RWPE2 (cell line): ENCODE measurements around the gene F7.

Source experiments
- ATAC-seq: fragments of 200-7000 bp; cut with Tn5 transposase; 3 replicates; pipeline ENCODE4 v1.9.1; 2021; ENCODE audit warnings: low read depth
- DNase-seq: peaks from one replicate; pipeline ENCODE4 v3.0.0-alpha.2; 2020; ENCODE audit warnings: low spot score
- H3K27ac ChIP-seq: fragments of 450-650 bp; 2 replicates; pipeline ENCODE4 v1.5.1; 2017; ENCODE audit warnings: mild to moderate bottlenecking; ENCODE audit not compliant: poor library complexity, severe bottlenecking
- H3K27me3 ChIP-seq: fragments of 250-450 bp; sonication (Bioruptor Pico); 2 replicates; pipeline ENCODE4 v1.5.1; 2021; ENCODE audit warnings: mild to moderate bottlenecking, moderate library complexity; ENCODE audit not compliant: insufficient read depth, poor library complexity, severe bottlenecking
- H3K36me3 ChIP-seq: fragments of 250-450 bp; sonication (Bioruptor Pico); 2 replicates; pipeline ENCODE4 v1.5.1; 2020; ENCODE audit warnings: low read depth, mild to moderate bottlenecking, moderate library complexity
- H3K4me1 ChIP-seq: fragments of 250-450 bp; sonication (Bioruptor Pico); 2 replicates; pipeline ENCODE4 v1.5.1; 2021; ENCODE audit warnings: mild to moderate bottlenecking, moderate library complexity; ENCODE audit not compliant: insufficient read depth, poor library complexity, severe bottlenecking
- H3K4me3 ChIP-seq: fragments of 250-450 bp; sonication (Bioruptor Pico); 2 replicates; pipeline ENCODE4 v1.5.1; 2021; ENCODE audit warnings: mild to moderate bottlenecking, moderate library complexity; ENCODE audit not compliant: severe bottlenecking
- H3K9me3 ChIP-seq: fragments of 250-450 bp; sonication (Bioruptor Pico); 2 replicates; pipeline ENCODE4 v1.5.1; 2021; ENCODE audit warnings: mild to moderate bottlenecking, moderate library complexity; ENCODE audit not compliant: severe bottlenecking
- TF ChIP-seq, protein P1 (sequence below): fragments of 450-650 bp; IDR thresholded peaks from one replicate; pipeline ENCODE4 v1.5.1; 2017; ENCODE audit warnings: mild to moderate bottlenecking, moderate library complexity; ENCODE audit not compliant: poor library complexity, severe bottlenecking

Gene F7

DNA sequence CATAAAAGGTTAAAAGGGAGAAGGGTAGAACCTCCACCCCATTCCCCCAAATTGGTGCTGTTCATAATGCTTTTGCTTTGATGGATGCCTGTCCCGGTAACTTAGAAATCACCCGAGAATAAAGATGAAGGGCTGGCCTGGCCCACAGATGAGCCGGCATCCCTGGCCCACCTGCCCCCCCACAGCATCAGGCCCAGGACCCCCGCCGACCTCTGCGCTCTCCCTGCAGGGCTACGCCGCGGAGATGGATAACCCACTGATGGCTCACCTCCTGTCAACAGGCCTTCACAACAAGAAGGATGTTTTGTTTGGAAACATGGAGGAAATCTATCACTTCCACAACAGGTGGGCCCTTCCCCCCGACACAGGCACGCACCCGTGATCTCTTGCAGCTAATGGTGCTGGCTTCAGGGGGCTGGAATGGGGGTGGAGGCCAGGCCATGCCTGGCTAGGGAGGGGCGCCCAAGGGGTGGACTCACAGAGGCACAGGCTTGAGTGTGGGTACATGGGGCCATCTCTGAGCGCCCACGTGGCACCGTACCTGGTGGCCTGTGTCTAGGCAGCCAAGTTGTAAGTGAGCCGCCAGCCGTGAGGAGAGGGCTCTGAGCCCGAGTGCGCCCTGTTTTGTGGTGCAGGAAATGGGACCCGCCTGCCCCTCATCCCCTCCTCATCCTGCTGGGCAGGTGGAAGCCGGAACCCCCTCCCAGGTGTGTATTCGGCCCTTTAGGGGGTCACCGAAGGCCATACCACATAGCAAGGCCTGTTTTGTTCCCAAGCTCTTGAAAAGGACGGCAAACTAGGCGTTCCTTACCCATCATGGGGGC lies 23.2 kb upstream of the F7 start:
- no peaks in the 10 kb centered on the region for H3K27me3 ChIP-seq

DNA sequence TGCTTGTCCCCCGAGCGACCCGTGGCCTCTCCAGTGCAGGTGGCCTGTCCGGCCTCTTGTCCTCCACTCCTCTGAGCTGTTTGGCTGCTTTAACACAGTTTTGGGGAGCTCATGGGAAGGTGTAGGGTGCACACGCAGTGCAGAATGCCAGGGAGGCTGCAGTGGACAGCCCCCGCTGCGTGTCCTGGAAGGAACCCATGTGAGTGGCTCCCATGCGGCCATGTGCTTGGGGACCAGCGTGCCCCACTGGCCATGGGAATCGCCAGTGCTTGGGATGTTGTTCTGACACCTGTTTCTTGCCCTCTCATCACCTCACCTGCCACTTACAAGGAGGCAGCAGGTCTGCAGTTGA lies 22.6 kb upstream of the F7 start:
- H3K36me3 ChIP-seq: no peaks in the 10 kb centered on the region
- H3K9me3 ChIP-seq: no peaks in the 10 kb centered on the region
- TF ChIP-seq, protein P1, sequence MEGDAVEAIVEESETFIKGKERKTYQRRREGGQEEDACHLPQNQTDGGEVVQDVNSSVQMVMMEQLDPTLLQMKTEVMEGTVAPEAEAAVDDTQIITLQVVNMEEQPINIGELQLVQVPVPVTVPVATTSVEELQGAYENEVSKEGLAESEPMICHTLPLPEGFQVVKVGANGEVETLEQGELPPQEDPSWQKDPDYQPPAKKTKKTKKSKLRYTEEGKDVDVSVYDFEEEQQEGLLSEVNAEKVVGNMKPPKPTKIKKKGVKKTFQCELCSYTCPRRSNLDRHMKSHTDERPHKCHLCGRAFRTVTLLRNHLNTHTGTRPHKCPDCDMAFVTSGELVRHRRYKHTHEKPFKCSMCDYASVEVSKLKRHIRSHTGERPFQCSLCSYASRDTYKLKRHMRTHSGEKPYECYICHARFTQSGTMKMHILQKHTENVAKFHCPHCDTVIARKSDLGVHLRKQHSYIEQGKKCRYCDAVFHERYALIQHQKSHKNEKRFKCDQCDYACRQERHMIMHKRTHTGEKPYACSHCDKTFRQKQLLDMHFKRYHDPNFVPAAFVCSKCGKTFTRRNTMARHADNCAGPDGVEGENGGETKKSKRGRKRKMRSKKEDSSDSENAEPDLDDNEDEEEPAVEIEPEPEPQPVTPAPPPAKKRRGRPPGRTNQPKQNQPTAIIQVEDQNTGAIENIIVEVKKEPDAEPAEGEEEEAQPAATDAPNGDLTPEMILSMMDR: no peak
- H3K4me1 ChIP-seq: no peaks in the 10 kb centered on the region
- ATAC-seq (no peak), DNase-seq (no peak)
- no peak overlapping the region for H3K27ac ChIP-seq
- H3K27me3 ChIP-seq: no peaks in the 10 kb centered on the region
- H3K4me3 ChIP-seq: no peak overlapping the region

More for the DNA sequence above, 23.2 kb upstream of the F7 start:
- ATAC-seq: no peak
- no peaks in the 10 kb centered on the region for H3K4me1 ChIP-seq
- TF ChIP-seq, protein P1: no peak
- no peak overlapping the region for H3K4me3 ChIP-seq
- H3K36me3 ChIP-seq: no peaks in the 10 kb centered on the region
- H3K27ac ChIP-seq: no peak overlapping the region
- no peaks in the 10 kb centered on the region for H3K9me3 ChIP-seq
- no peak for DNase-seq

DNA sequence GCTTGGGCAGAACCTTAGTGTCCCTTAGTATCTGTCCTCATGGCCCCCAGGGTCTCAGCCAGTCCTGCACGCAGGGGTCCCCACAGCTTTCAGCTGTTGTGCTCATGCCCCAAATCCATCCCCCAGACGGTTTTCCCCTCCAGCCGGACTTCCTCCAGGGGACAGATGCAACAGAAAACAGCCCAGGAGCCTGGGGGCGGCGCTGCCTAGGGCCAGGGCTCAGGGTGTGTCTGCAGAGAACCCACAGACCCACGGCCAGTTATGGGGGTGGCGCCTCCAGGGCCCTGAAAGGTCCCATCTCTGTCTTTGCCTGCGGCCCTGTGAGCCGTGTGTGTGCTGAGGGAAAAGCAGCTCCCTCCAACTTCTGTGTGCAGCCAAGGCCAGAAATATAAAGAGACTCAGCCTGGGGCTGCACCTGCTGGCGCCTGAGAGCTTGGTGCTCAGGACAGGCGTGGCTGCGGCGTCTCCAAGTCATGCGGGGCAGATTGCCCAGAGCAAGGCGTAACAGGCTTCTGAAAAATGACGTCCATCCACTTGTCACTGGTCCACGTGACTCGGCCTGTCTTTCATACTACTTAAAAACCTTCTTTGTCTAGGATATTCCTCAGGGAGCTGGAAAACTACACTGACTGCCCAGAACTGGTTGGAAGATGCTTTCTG lies 22.1 kb upstream of the F7 start:
- ATAC-seq (peak; percentile 51; the same call in 2 of the 3 replicates), DNase-seq (peak; percentile 33)
- TF ChIP-seq, protein P1: no peak
- H3K27ac ChIP-seq: no peak overlapping the region
- no peaks in the 10 kb centered on the region for H3K9me3 ChIP-seq
- no peaks in the 10 kb centered on the region for H3K36me3 ChIP-seq
- H3K27me3 ChIP-seq: no peaks in the 10 kb centered on the region
- no peak overlapping the region for H3K4me3 ChIP-seq
- no peaks in the 10 kb centered on the region for H3K4me1 ChIP-seq

DNA sequence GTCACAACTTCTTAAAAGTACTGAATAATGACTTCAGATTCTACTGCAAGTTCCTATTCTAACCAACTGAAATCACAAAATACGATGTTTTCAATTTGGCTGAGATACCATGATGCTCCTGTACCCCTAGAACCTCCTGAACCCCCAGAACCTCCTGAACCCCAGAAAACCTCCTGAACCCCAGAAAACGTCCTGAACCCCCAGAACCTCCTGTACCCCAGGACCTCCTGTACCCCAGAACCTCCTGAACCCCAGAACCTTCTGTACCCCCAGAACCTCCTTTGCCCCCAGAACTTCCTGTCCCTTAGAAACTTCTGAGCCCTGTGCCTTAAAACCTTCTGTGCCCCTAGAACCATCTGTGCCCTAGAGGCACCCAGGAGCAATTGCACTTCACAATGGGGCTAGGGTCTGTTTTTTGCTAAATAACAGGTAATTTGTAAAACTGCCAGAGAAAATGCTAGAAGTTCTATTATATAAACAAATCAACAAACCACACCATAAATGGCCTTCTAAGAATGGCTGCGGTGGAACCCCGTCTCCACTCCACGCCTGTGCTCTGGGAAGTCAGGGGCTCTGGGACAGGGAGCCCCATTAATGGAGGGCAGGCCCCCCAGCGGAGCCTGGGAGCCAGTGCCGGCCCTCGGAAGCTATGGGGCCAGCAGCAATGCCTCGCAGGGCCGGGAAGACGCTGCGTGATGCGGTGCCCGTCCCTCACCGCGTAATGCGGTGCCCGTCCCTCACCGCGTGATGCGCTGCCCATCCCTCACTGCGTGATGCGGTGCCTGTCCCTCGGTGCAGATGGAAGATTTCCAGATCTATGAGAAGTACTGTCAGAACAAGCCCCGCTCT lies 21.3 kb upstream of the F7 start:
- no peaks in the 10 kb centered on the region for H3K4me1 ChIP-seq
- H3K4me3 ChIP-seq: no peak overlapping the region
- TF ChIP-seq, protein P1: no peak
- H3K27me3 ChIP-seq: no peaks in the 10 kb centered on the region
- ATAC-seq (no peak), DNase-seq (peak; percentile 26)
- H3K9me3 ChIP-seq: no peaks in the 10 kb centered on the region
- H3K36me3 ChIP-seq: no peaks in the 10 kb centered on the region
- H3K27ac ChIP-seq: no peak overlapping the region
